SK-N-MC (cell line): Measurements from ENCODE around the gene CAMTA1.

ENCODE experiments used
- EZH2 ChIP-seq: fragments of 200-600 bp; sonication (generic); IDR thresholded peaks from one replicate; pipeline ENCODE4 v1.6.1; 2017; ENCODE audit warnings: antibody characterized with exemption
- POLR2AphosphoS5 ChIP-seq: IDR thresholded peaks from 2 replicates; pipeline ENCODE4 v1.6.1; 2012; ENCODE audit warnings: mild to moderate bottlenecking, low read depth, low read length, borderline replicate concordance

DNA sequence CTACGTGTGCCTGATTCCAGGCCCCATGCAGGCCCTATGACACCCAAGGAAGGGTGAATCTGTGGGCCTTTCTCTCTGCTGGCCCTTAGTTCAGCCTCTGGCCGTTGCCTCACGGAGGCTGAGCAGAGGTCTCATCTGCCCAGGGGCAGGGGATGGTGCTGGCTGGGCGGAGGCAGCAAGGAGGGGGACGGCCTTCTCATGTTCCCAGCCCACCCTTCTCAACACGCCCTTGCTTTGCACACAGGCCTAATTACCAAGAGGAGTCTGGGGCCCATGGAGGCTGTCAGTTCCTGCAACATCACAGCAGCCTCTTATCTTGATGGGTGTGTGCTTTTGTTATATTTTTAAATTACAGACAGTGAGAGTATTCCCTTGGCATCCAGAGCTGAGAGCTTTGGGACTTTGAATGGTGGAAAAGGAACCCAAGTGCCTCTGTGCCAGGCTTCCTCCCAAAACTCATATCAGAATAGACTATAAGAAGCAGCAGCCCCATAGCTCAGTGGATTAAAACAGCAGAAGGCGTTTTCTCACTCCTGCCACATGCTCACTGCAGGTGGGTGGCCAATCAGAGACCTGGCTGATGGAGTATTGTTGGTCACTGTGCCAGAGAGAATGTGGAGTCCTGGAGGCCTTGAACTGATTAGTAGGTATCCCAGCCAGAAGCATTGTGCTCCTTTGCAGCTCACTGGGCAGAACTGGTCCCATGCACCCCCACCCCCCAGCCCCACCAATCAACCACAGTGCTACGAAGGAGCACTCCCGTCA is 164.9 kb downstream of the CAMTA1 start:
- TF ChIP-seq EZH2 (no peak), POLR2AphosphoS5 (no peak)
